Tibial nerve (tissue), 4 donors: ENCODE measurements around the gene SLC35F1.

Experiments
- CTCF ChIP-seq, 5 experiments: fragments of 200-600 bp in 3 of 5; fragments of 450-650 bp in 2 of 5; sonication (generic) in 3 of 5; IDR thresholded peaks; one replicate each; pipeline ENCODE4 v1.5.1; 2016 to 2019; ENCODE audit warnings: antibody characterized with exemption in 5 of 5, mild to moderate bottlenecking in 3 of 5, moderate library complexity in 2 of 5
- EP300 ChIP-seq, 2 donors: sonication (generic); formaldehyde crosslinking; IDR thresholded peaks; one replicate each; pipeline ENCODE4 v1.6.1; 2017; ENCODE audit warnings: antibody characterized with exemption in 2 of 2, mild to moderate bottlenecking in 1 of 2
- POLR2A ChIP-seq, 2 donors: fragments of 450-650 bp; IDR thresholded peaks; one replicate each; pipeline ENCODE4 v1.6.1; 2017; ENCODE audit warnings: antibody characterized with exemption in 2 of 2, mild to moderate bottlenecking in 2 of 2, moderate library complexity in 2 of 2

- no peak for TF ChIP-seq CTCF (IDR thresholded peaks at IDR 0.05)
- TF ChIP-seq EP300 (IDR thresholded peaks at IDR 0.05): no peak
- TF ChIP-seq POLR2A (IDR thresholded peaks at IDR 0.05): no peak
Observed at GRCh38 chr6:117880824-117881223, 26.2 kb upstream of the SLC35F1 start.
